Fibroblast of gingiva (primary cell): ENCODE data around the gene DENND6B.

Experiments used
- DNase-seq: peaks from one replicate; pipeline ENCODE4 v3.0.0-alpha.2; 2011; ENCODE audit warnings: low read depth

DENND6B gene

GRCh38 chr22:50315289-50316113 lies 11.3 kb downstream of the DENND6B start:
- DNase-seq: no peak

- DNase-seq: no peak
Measured at GRCh38 chr22:50314455-50315288, 12.1 kb downstream of the DENND6B start.

GRCh38 chr22:50314081-50314454 lies 12.7 kb downstream of the DENND6B start:
- DNase-seq: no peak

- no peak for DNase-seq
Measured at GRCh38 chr22:50313600-50313999, 13.2 kb downstream of the DENND6B start.

GRCh38 chr22:50313021-50313420 lies 13.8 kb downstream of the DENND6B start:
- no peak for DNase-seq

- DNase-seq: no peak
Measured at GRCh38 chr22:50312371-50312770, 14.4 kb downstream of the DENND6B start.

- no peak for DNase-seq
Measured at GRCh38 chr22:50311606-50312351, 15.0 kb downstream of the DENND6B start.

GRCh38 chr22:50310949-50311444 lies 15.8 kb downstream of the DENND6B start:
- DNase-seq: no peak

GRCh38 chr22:50310031-50310722 lies 16.6 kb downstream of the DENND6B start:
- no peak for DNase-seq

- no peak for DNase-seq
Measured at GRCh38 chr22:50309601-50309991, 17.2 kb downstream of the DENND6B start.

GRCh38 chr22:50308986-50309600 lies 17.7 kb downstream of the DENND6B start:
- no peak for DNase-seq

GRCh38 chr22:50308597-50308935 lies 18.2 kb downstream of the DENND6B start:
- DNase-seq: peak; percentile 49

GRCh38 chr22:50307890-50308596 lies 18.8 kb downstream of the DENND6B start:
- DNase-seq: no peak

GRCh38 chr22:50306753-50307749 lies 19.8 kb downstream of the DENND6B start, which contains the start of gene PLXNB2:
TSS of gene PLXNB2 (minus strand) at chr22:50307646. CDS start at chr22:50290584, 17,062 bp downstream.
- peak; percentile 87 for DNase-seq

- peak; percentile 95 for DNase-seq
Measured at GRCh38 chr22:50305923-50306566, 20.8 kb downstream of the DENND6B start.

- no peak for DNase-seq
Measured at GRCh38 chr22:50305393-50305922, 21.4 kb downstream of the DENND6B start.

GRCh38 chr22:50304528-50305392 lies 22.1 kb downstream of the DENND6B start:
- peak; percentile 58 for DNase-seq
